ENCODE measurements around the gene SBK1. TPM values are rescaled to one million over a fixed set of nuclear protein-coding genes. Genes with fewer than 3 reads are reported as not detected.

SBK1 gene
- polyA plus RNA-seq, 2 of the 4 experiments (the other 2 are of a cell fraction): 0.13 to 0.43 TPM

DNA sequence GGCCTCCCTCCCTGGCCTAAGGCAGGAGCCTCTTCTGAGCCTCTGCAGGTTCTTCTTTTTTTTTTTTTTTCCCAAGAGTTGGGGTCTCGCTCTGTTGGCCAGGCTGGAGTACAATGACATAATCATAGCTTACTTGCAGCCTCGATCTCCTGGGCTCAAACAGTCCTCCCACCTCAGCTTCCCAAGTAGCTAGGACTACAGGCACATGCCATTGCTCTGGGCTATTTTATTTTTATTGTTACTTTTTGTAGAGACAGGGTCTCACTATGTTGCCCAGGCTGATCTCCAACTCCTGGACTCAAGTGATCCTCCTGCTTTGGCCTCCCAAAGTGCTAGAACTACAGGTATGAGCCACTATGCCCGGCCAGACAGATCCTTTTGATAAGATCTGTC lies 32.6 kb downstream of the SBK1 start (continued):
- TF ChIP-seq, protein P1, sequence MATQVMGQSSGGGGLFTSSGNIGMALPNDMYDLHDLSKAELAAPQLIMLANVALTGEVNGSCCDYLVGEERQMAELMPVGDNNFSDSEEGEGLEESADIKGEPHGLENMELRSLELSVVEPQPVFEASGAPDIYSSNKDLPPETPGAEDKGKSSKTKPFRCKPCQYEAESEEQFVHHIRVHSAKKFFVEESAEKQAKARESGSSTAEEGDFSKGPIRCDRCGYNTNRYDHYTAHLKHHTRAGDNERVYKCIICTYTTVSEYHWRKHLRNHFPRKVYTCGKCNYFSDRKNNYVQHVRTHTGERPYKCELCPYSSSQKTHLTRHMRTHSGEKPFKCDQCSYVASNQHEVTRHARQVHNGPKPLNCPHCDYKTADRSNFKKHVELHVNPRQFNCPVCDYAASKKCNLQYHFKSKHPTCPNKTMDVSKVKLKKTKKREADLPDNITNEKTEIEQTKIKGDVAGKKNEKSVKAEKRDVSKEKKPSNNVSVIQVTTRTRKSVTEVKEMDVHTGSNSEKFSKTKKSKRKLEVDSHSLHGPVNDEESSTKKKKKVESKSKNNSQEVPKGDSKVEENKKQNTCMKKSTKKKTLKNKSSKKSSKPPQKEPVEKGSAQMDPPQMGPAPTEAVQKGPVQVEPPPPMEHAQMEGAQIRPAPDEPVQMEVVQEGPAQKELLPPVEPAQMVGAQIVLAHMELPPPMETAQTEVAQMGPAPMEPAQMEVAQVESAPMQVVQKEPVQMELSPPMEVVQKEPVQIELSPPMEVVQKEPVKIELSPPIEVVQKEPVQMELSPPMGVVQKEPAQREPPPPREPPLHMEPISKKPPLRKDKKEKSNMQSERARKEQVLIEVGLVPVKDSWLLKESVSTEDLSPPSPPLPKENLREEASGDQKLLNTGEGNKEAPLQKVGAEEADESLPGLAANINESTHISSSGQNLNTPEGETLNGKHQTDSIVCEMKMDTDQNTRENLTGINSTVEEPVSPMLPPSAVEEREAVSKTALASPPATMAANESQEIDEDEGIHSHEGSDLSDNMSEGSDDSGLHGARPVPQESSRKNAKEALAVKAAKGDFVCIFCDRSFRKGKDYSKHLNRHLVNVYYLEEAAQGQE (IDR thresholded peaks at IDR 0.05): no peak
- no peak for TF ChIP-seq ZSCAN20 (CRISPR knock-in tag; IDR thresholded peaks at IDR 0.05)
- no peak for TF ChIP-seq EHF (CRISPR knock-in tag; IDR thresholded peaks at IDR 0.05)
- no peak for TF ChIP-seq HEYL (CRISPR knock-in tag; IDR thresholded peaks at IDR 0.05)
- no peak for TF ChIP-seq JUN (IDR thresholded peaks at IDR 0.05)
- no peak for TF ChIP-seq KDM1A (IDR thresholded peaks at IDR 0.05; ENCODE audit: low read depth)
- no peak for TF ChIP-seq BHLHE40 (IDR thresholded peaks at IDR 0.05; ENCODE audit: low read depth, low read length)
- no peak for TF ChIP-seq EHMT2 (IDR thresholded peaks at IDR 0.05; ENCODE audit: low read depth)

- ChIA-PET POLR2A (no interaction called here), CTCF (interaction anchor here (0.6 to 2.3 kb wide), 12 partner anchors 9 to 222 kb away, joined by 3 to 13 read pairs (median 4); no protein-coding TSS in a partner anchor)
- DNase-seq (ENCODE audit: low read depth in 1 of 2, low spot score in 1 of 2): peak; percentile 72 to 91
- FAIRE-seq: no peak
- Histone ChIP-seq H3K4me3 (no peak overlapping the region), H3K9me3 (no peaks in the 10 kb centered on the region), H3K27ac (no peak overlapping the region), H3K4me2 (no peak overlapping the region), H3K4me1 (peaks cover 10% of the 10 kb centered on the region; the same call in 2 of the 3 replicates)
- TF ChIP-seq, protein P2, sequence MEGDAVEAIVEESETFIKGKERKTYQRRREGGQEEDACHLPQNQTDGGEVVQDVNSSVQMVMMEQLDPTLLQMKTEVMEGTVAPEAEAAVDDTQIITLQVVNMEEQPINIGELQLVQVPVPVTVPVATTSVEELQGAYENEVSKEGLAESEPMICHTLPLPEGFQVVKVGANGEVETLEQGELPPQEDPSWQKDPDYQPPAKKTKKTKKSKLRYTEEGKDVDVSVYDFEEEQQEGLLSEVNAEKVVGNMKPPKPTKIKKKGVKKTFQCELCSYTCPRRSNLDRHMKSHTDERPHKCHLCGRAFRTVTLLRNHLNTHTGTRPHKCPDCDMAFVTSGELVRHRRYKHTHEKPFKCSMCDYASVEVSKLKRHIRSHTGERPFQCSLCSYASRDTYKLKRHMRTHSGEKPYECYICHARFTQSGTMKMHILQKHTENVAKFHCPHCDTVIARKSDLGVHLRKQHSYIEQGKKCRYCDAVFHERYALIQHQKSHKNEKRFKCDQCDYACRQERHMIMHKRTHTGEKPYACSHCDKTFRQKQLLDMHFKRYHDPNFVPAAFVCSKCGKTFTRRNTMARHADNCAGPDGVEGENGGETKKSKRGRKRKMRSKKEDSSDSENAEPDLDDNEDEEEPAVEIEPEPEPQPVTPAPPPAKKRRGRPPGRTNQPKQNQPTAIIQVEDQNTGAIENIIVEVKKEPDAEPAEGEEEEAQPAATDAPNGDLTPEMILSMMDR (IDR thresholded peaks at IDR 0.05): peak; percentile 67
- TF ChIP-seq ZNF302 (CRISPR knock-in tag; IDR thresholded peaks at IDR 0.05) (no peak), RAD21 (conservative IDR thresholded peaks at IDR 0.05 in 1 of 2, IDR thresholded peaks at IDR 0.05 in 1 of 2) (peak; percentile 40 to 58), FOSB (CRISPR knock-in tag; IDR thresholded peaks at IDR 0.05) (no peak), PHF8 (IDR thresholded peaks at IDR 0.05; ENCODE audit: borderline replicate concordance, low read depth) (no peak), SMC3 (IDR thresholded peaks at IDR 0.05) (peak; percentile 64), CHD4 (IDR thresholded peaks at IDR 0.05; ENCODE audit: borderline replicate concordance) (no peak), MAFK (IDR thresholded peaks at IDR 0.05; ENCODE audit: partially characterized antibody) (no peak)
- TF ChIP-seq, protein P1 (IDR thresholded peaks at IDR 0.05): no peak
- peak; percentile 86 to 89 for ATAC-seq
- 39% methylated on average over 12 of the region's 12 CpGs for WGBS (ENCODE audit: missing lambda C conversion rate)
Measured at GRCh38 chr16:28326881-28327610, 34.7 kb downstream of the SBK1 start.
